ENCODE data around the gene FMC1.

- TF ChIP-seq EZH2phosphoT487 (IDR thresholded peaks at IDR 0.05; ENCODE audit: low read depth): no peak
- TF ChIP-seq CTCF (IDR thresholded peaks at IDR 0.05; ENCODE audit: low read depth, low read length): no peak
These were observed 19.2 kb downstream of the FMC1 start for GRCh38 chr7:139360210-139360947.

Data from OCI-LY3 (cell line).